ENCODE results near the gene SET.

Gene SET

DNA sequence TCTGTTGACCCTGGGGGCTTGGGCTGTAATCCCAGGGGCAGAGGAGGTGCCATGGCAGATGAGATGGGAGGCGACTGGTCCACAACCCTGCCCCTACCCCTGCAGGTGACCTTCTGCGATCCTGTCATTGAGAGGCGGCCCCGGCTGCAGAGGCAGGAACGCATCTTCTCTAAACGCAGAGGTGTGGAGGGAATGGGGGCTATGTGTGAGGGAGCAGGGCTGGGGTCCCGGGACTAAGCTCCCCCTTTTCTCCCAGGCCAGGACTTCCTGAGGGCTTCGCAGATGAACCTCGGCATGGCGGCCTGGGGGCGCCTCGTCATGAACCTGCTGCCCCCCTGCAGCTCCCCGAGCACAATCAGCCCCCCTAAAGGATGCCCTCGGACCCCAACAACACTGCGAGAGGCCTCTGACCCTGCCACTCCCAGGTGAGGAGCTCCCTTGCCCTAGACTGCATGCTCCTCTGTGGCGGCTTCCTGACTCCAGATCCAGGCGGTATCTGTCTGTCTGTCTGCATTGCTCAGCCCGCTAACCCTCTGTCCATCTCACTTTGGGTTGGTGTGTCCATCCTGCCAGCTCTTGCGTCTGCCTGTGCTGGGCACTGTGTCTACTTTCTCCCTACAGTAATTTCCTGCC lies 25.0 kb downstream of the SET start:
- DNase-seq: no peak

DNA sequence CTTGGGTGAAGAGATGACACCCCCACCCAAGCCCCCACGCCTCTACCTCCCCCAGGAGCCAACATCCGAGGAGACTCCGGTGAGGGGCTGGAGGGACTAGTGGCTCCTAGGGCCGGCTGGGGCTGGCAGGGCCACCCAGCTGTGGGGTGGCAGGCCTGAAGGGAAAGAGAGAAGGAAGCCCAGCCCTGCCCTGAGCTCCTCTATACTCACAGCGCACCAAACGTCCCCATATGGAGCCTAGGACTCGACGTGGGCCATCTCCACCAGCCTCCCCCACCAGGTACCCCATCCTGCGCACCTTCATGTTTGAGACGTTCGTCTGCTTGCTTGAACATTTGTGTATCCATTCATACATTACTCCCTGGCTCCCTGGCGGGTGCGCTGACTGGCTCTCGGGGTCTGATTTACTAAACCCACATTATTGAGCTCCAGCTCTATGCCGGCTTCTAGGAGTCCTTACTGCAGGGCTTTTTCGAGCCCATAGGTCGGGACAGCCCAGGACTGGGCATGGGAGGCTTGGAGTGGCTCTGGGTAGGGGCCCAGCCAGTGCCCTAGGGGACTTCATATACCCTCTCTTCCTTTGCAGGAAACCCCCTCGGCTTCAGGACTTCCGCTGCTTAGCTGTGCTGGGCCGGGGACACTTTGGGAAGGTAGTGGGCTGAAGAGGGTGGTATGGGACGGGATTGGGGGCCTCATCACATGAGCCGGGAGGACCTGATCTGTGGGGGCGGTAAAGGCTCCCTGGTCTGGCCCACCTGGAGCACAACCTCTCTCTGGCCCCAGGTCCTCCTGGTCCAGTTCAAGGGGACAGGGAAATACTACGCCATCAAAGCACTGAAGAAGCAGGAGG lies 25.8 kb downstream of the SET start:
- DNase-seq: no peak

- no peak for DNase-seq
Observed at GRCh38 chr9:128715436-128715750, 26.4 kb downstream of the SET start.

GRCh38 chr9:128716581-128717254 lies 27.7 kb downstream of the SET start:
- no peak for DNase-seq

GRCh38 chr9:128718047-128718446 lies 29.0 kb downstream of the SET start:
- no peak for DNase-seq

DNA sequence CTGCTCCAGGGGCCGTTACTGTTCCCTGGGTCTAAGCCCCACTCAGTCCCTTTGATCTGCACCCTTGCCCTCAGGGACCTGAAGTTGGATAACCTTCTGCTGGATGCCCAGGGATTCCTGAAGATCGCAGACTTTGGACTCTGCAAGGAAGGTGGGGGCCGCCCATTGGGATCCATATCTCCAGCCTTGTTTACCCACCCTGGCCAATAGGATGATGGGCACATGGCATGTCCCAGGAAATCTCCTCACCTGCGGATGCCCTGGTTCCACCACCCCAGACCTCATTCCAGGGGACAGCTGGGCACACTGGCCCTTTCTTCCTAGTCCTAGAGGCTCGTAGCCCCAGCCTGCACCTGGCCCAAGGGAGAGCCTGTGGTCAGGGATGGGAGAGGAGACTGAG lies 29.5 kb downstream of the SET start:
- DNase-seq: no peak

GRCh38 chr9:128719919-128720605 lies 31.0 kb downstream of the SET start:
- no peak for DNase-seq

- no peak for DNase-seq
Observed at GRCh38 chr9:128720841-128721486, 31.9 kb downstream of the SET start.

GRCh38 chr9:128721487-128722010 lies 32.5 kb downstream of the SET start:
- no peak for DNase-seq

DNA sequence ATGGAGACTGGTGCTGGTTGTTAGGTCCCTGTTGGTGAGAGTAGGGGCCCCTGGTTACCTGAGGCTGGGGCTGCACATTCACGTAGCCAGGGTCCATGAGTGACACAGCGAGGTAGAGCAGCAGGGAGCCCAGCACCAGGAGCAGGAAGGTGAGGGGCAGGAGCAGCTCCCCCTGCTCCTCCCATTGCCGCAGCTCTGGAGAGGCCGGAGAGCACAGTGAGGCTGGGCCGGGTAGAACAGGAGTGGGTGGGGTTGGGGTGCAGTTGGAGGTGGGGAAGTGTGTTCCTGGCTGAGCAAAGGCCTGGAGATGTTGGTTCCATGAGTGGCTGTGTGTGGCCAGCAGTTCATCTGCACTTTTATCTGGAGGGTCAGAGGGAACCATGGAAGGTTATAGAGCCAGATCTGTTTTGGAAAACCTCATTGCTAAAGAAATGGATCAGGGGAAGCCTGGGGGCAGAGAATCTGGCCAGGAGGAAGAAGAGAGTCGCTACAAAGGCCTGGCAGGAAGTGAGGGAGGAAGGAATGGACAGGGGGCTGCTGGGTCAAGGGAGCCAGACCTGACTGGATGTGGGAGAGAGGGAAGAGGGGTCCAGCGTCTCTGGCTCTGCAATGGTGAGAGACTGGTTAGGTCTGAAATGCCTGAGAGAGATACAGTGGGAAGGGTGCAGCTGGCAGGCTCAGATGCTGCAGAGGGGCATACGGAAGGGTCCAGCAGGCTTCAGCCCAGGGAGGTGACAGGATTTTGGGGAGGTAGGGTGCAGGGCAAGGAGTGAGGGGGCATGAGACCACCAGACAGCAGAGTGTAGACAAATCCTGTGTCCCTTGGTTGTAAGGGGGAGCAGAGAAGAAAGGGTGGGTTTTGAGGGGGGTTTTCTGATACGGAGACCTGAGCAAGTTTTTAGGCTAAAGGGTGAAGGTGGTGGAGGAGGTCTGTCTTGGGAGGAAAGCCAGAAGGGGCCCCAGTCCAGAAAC lies 33.6 kb downstream of the SET start:
- no peak for DNase-seq

DNA sequence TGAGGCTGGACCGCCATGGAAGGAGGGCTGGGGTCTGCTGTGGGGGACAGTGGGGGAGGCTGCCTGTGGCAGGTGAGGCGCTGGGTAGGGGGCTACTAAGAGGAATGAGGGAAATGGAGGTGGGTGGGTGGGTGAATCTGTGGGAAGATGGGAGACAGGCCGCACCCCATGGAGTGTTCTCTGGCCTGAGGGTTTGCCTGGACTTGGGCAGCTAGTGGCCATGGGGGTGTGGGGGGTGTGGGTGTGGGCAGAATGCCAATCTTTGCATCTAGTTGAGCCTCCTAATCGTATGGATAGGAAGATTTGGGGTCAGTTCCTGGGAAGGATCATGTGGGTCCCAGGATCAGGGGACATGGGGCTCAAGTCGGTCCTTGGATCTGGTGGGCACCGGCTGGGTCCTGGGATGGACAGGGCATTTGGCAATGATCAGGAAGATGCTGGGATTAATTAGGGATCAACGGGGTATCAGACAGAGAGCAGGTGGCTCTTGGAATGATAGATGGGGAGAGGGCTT lies 34.4 kb downstream of the SET start:
- DNase-seq: no peak

DNA sequence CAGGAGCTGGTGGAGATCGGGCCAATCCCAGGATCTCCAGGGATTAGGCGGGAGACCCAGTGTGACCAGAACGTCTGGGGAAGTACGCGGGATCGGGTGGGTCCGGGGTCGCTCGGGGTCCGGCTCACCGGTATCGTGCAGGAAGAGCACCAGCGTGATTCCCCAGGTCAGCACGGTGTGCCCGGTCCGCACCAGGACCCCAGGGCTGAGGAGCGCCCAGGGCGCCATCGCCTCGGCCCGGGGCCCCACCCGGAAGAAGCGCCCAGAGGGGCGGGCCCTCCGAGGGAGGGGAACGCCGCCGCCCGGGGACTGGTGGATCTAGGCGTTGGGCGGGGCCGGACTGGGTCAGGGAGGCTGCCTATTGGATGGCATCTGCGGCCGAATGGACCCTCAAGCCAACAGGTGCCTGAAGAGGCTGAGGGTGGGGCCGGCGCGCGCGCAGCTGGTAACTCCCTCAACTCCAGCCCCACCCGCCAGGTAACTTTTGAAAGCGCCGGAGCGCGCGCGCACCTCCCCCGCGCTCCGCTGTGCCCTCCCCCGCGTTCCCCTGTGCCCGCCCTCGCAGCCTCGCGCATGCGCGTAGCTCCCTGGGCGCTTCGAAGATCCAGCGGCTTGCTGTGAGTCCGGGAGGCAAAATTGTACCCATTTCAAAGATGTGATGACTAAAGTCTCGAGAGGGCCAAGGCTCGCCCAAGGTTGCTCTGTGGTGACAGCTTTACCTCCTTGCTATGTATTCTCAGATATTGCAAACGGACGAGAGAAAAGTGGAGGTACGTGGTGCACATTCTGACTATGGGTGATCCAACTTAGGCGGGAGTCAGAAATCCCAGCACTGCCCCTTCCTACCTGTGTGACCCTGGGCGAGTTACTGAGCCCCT lies 35.1 kb downstream of the SET start, which contains the start of gene ZDHHC12:
ZDHHC12 (minus strand) TSS at position 262 of the 878 bp plus-strand sequence; CDS start at position 228, 34 bp downstream.
- peak; percentile 95 for DNase-seq

DNA sequence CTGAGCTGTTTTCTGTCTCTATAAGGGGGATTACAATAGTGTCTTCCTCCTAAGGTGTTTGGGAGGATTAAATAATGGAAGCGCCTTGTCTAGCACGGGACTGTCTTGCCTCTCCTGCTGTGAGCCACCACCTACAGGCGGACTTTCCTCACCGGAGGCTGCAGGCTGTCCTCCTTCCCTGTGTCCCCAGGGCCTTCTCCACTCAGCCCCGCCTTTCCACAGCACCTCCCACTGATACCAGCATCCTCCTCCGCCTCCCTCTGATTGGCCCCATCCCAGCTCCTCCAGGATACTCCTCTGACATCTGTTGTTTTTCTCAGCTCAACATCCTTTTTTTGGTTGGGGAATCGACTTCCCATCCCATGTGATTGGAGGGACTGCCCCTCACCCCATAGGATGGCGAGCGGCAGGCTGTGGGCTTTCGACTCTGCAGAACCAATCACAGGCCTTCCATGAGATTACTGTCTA lies 35.8 kb downstream of the SET start:
- peak; percentile 84 for DNase-seq

DNA sequence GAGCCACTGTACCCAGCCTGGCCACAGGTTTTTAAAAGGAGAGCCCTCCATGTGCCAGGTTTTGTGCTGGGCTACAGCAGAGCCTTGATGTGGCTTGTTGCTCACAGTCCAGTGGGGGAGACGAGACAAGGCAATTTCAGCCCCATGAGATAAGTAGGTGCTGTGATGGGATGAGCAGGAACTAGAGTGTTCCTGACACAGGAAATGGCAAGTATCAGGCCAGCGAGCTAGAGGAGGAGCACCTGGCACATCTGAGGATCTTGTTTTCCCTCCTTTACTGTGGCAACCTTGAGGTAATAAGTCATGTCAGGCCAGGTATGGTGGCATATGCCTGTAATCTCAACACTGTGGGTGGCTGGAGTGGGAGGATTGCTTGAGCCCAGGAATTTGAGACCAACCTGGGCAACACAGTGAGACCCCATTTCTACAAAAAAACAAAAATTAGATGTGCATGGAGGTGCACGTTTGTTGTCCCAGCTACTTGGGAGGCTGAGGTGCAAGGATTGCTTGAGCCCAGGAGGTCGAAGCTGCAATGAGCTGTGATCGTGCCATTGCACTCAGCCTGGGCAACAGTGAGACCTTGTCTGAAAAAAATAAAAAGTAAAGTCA lies 38.7 kb downstream of the SET start:
- no peak for DNase-seq

GRCh38 chr9:128728298-128728697 lies 39.3 kb downstream of the SET start:
- DNase-seq: no peak

- DNase-seq: no peak
Observed at GRCh38 chr9:128729302-128729701, 40.3 kb downstream of the SET start.

- no peak for DNase-seq
Observed at GRCh38 chr9:128729766-128730517, 40.9 kb downstream of the SET start.

DNA sequence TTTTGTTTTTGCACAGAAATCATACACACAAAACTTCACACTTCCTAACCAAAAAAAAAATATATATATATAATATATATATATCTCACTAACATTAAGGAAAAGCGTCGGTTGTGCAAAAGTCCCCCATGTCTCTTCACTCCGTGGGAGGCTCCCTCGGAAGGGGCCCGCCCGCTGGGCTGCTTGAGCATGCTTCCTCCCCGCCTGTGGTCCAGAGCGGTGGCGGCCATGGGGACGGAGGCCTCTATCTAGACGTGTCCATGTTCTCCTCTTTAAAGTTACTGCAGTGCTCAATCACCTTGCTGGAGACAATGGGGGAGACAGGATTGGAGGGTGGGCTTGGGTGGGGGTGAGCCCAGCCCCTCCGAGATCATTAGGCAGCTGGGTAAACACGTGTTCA lies 42.1 kb downstream of the SET start:
- DNase-seq: no peak

GRCh38 chr9:128731691-128732090 lies 42.7 kb downstream of the SET start:
- DNase-seq: no peak
